GM19193 (cell line): ENCODE measurements around the gene PTPRM.

Experiments
- POLR2A ChIP-seq: IDR thresholded peaks from 4 replicates; pipeline ENCODE4 v1.6.1; 2011; ENCODE audit not compliant: insufficient read depth, insufficient read length; ENCODE audit errors: extremely low read depth

The PTPRM gene

DNA sequence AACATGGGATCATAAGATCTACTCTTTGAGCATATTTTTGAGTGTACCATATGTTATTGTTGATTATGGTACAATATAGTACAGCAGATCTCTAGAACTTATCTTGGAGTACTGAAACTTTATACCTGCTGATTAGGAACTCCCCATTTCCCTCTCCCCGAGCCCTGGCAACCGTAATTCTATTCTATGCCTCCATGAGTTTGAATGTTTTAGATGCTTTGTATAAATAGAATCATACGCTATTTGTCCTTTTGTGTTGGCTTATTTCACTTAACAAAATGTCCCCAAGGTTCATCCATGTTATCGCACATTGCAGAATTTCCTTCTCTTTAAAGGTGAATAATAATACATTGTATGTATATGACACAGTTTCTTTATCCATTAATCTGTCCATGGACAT lies 117.2 kb downstream of the PTPRM start:
- TF ChIP-seq POLR2A, result no peak

- no peak for TF ChIP-seq POLR2A
Measured at GRCh38 chr18:7684966-7685365, 117.8 kb downstream of the PTPRM start.

- TF ChIP-seq POLR2A, result no peak
Measured at GRCh38 chr18:7686278-7686677, 119.2 kb downstream of the PTPRM start.

GRCh38 chr18:7688580-7688979 lies 121.5 kb downstream of the PTPRM start:
- no peak for TF ChIP-seq POLR2A

DNA sequence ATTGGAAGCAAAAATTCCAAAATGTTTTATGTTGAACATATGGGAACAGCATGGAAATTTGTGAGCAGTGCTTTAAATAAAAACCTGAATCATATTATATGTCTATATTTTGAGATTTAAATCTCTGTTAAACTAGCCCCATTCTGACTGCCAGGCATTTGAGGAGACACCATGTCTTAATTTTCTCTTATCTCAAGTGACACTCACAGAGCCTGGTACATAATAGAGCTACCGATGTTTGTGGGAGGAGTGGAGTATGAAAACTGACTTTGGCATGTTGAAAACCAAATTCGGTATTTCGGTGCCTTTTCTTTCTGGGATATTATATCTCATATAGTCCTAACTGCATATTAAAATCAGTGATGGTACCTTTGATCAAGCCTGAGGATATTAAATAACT lies 124.1 kb downstream of the PTPRM start:
- TF ChIP-seq POLR2A, result no peak

DNA sequence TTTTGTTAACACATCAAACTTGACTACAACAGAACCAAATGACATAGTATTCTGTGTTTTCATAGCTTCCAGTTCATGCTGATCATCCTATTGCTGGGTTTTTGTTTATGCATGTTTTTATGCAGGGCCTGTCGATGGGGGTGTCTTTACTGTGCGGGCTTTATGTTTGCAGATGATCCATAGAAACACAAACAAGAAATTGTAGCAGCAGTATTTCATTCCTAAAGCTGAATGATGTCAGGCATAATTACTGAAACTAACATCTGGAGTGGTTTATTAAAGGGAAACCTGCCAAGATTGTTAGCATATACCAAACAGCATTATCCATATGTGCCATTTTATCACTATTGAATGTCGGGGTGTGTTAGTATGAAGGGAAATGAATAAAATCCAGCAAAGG lies 129.7 kb downstream of the PTPRM start:
- TF ChIP-seq POLR2A, result no peak

DNA sequence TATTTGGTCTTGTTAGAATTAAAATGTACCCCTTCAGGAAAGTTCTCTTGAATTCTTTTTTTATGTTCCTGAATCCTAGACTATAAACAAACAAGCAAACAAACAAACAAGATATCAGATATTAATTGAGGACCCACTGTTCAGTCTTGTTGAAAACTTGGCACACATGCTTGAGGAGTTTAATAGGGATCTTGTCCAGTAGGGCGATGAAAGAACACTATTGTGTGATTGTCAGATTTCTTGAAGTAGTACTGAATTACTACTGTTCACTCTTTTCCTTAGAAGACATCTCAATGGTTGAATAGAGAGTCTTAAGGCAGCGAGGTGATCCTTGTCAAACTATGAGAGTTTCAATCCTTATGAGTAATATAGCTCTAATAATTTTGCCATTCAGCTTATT lies 130.2 kb downstream of the PTPRM start:
- no peak for TF ChIP-seq POLR2A

- TF ChIP-seq POLR2A, result no peak
Measured at GRCh38 chr18:7711495-7711894, 144.4 kb downstream of the PTPRM start.

- TF ChIP-seq POLR2A, result no peak
Measured at GRCh38 chr18:7720395-7720794, 153.3 kb downstream of the PTPRM start.

DNA sequence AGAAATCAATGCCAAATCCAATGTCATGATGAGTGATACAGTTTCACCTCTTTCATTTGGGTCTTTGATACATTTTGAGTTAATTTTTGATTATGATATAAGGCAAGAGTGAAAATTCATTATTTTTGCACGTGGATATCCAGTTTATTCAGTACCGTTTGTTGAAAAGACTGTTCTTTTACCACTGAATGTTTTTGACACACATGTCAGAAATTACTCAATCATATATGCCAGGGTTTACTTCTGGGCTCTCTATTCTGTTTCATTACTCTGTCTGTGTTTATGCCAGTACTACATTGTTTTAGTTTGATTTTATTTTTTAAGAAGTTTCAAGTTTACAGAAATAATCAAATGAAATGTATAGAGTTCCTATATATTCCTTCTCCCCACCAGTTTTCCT lies 154.4 kb downstream of the PTPRM start:
- TF ChIP-seq POLR2A, result no peak

GRCh38 chr18:7722955-7723354 lies 155.8 kb downstream of the PTPRM start:
- no peak for TF ChIP-seq POLR2A

DNA sequence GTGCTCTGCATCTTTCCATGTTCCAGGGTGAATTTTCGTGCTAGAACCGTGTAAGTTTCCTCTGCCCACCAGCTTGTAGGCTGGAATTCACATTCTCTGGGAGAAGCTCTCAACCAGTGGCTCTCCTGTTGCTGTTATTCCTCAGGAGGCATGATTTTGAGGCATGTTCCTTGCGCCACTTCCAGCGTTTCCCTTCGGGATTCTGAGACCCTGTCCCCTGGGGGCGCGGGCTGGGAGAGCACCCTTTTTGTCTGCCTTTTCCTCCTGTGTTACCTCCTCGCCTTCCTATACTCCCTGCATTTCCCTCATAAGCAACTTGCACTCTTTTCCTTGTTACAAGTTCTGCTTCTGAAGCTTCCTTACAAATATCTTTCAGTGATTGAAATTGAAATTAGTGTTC lies 156.4 kb downstream of the PTPRM start:
- no peak for TF ChIP-seq POLR2A

DNA sequence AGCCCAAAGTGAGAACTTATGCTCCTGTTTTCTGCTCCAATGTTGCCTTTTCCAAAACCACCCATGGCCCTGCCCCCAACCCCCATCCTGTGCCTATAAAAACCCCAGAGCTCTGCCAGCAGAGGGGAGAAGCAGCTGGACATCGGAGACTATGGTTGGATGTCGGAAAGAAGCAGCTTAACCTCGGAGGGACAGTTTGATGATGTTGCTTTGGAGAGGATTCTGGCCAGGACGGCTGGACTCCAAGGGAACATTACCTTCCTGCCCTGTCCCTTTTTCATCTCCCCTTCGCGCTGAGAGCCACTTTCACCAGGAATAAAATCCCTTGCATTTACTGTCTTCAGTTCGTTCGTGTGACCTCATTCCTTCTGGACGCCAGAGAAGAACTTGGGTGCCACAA lies 158.4 kb downstream of the PTPRM start:
- no peak for TF ChIP-seq POLR2A

DNA sequence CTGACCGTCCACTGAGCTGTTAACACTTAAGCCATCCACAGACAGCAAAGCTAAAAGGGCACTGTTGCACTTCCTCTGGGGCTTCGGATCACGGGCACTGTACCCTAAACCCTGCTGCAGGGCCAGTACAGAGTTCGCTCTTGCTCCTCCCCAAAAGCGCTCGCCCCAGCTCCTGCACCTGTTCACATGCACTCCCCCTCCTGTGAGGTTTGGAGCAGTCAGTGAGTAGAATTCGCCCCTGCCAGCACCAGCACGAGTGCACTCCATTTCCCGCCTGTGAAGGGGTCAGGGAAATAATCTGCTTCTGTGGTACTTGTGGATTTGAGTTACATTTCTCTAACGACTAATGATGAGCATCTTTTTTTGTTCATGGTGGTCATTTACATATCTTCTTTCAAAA lies 158.8 kb downstream of the PTPRM start:
- TF ChIP-seq POLR2A, result no peak

DNA sequence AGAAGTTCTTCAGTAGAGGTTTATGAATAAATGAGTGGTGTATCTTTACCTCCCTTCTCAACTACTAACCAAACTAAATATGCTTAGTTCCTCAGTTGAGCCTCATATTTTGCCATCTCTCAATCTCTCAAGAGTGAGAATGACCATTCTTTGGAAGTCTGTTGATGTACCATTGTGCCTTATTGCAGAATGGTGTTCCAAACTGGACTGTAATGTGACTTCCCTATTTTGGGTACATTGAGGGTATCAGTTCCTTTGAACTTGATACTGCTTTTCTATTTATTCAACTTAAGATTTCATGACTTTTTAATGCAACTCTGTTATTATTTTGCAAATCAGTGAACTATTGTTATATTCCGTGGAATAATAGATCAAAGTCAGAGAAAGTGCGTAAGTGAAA lies 159.4 kb downstream of the PTPRM start:
- TF ChIP-seq POLR2A, result no peak

GRCh38 chr18:7727361-7728076 lies 160.4 kb downstream of the PTPRM start:
- TF ChIP-seq POLR2A, result no peak

GRCh38 chr18:7728297-7728696 lies 161.2 kb downstream of the PTPRM start:
- TF ChIP-seq POLR2A, result no peak
